Superior temporal gyrus (tissue), 1 donor: ENCODE measurements around the gene HBA1.
A peak's percentile ranks its signal among the peaks of the same experiment; 100 is the strongest.
"Not testable (repeated sequence)": the region's sequence is repeated elsewhere in the genome, so short reads cannot be mapped to it uniquely, and the experiment has no call there.

Source experiments
- DNase-seq: peaks from one replicate; pipeline ENCODE4 v3.0.0-alpha.2; 2016; ENCODE audit errors: extremely low spot score

The HBA1 gene

GRCh38 chr16:176477-177382 lies at the start of gene HBA1:
Gene HBA1, plus strand, starts transcription at chr16:176680. Its CDS starts 37 bp downstream, at chr16:176717.
- DNase-seq: not testable (repeated sequence)

- DNase-seq: no peak
Observed at GRCh38 chr16:129075-129474, 47.4 kb upstream of the HBA1 start.

- DNase-seq: no peak
Observed at GRCh38 chr16:130533-131173, 45.8 kb upstream of the HBA1 start.

- DNase-seq: no peak
Observed at GRCh38 chr16:132120-132519, 44.4 kb upstream of the HBA1 start.

GRCh38 chr16:133716-134115 lies 42.8 kb upstream of the HBA1 start:
- DNase-seq: no peak

GRCh38 chr16:138049-138417 lies 38.4 kb upstream of the HBA1 start:
- DNase-seq: no peak

GRCh38 chr16:140175-140857 lies 36.2 kb upstream of the HBA1 start:
- DNase-seq: no peak

- peak; percentile 37 for DNase-seq
Observed at GRCh38 chr16:142405-142967, 34.0 kb upstream of the HBA1 start.

- no peak for DNase-seq
Observed at GRCh38 chr16:143047-143446, 33.4 kb upstream of the HBA1 start.

- no peak for DNase-seq
Observed at GRCh38 chr16:143456-143855, 33.0 kb upstream of the HBA1 start.

- DNase-seq: no peak
Observed at GRCh38 chr16:144797-145252, 31.7 kb upstream of the HBA1 start.

- DNase-seq: no peak
Observed at GRCh38 chr16:146646-147045, 29.8 kb upstream of the HBA1 start.

GRCh38 chr16:149024-149660 lies 27.3 kb upstream of the HBA1 start:
- DNase-seq: no peak

- no peak for DNase-seq
Observed at GRCh38 chr16:152141-153128, 24.0 kb upstream of the HBA1 start, which contains the start of gene HBZ. Gene HBZ, plus strand, starts transcription at chr16:152644. Its CDS starts 266 bp downstream, at chr16:152910.

- not testable (repeated sequence) for DNase-seq
Observed at GRCh38 chr16:153129-153521, 23.4 kb upstream of the HBA1 start.

GRCh38 chr16:153550-154216 lies 22.8 kb upstream of the HBA1 start:
- DNase-seq: not testable (repeated sequence)

GRCh38 chr16:154217-155030 lies 22.1 kb upstream of the HBA1 start:
- no peak for DNase-seq

- no peak for DNase-seq
Observed at GRCh38 chr16:155031-155398, 21.5 kb upstream of the HBA1 start.
